ENCODE results near the gene SMCO4.

The SMCO4 gene

GRCh38 chr11:93510196-93510873, 32.9 kb downstream of the SMCO4 start:
- Mint-ChIP-seq H3K36me3 (peaks cover 12% of the 10 kb centered on the region), H3K27me3 (no peaks in the 10 kb centered on the region), H3K4me1 (peaks cover 22% of the 10 kb centered on the region), H3K27ac (no peak overlapping the region), H3K4me3 (no peak overlapping the region), H3K9me3 (peaks cover 3% of the 10 kb centered on the region)
- no peak for ATAC-seq

GRCh38 chr11:93507517-93507916, 35.7 kb downstream of the SMCO4 start:
- Mint-ChIP-seq H3K4me3 (no peak overlapping the region), H3K27ac (no peak overlapping the region), H3K9me3 (peaks cover 7% of the 10 kb centered on the region), H3K27me3 (no peaks in the 10 kb centered on the region), H3K4me1 (peaks cover 9% of the 10 kb centered on the region), H3K36me3 (peaks cover 12% of the 10 kb centered on the region)
- no peak for ATAC-seq

- H3K27me3 Mint-ChIP-seq: no peaks in the 10 kb centered on the region
- ATAC-seq: no peak
- peaks cover 12% of the 10 kb centered on the region for H3K36me3 Mint-ChIP-seq
- no peaks in the 10 kb centered on the region for H3K4me1 Mint-ChIP-seq
- no peak overlapping the region for H3K27ac Mint-ChIP-seq
- peaks cover 7% of the 10 kb centered on the region for H3K9me3 Mint-ChIP-seq
- H3K4me3 Mint-ChIP-seq: no peak overlapping the region
These were observed 37.5 kb downstream of the SMCO4 start for GRCh38 chr11:93505703-93506102.

GRCh38 chr11:93504110-93505095, 38.8 kb downstream of the SMCO4 start:
- H3K27me3 Mint-ChIP-seq: no peaks in the 10 kb centered on the region
- no peak overlapping the region for H3K4me3 Mint-ChIP-seq
- H3K4me1 Mint-ChIP-seq: no peaks in the 10 kb centered on the region
- no peak overlapping the region for H3K27ac Mint-ChIP-seq
- ATAC-seq: no peak
- peaks cover 7% of the 10 kb centered on the region for H3K9me3 Mint-ChIP-seq
- peaks cover 12% of the 10 kb centered on the region for H3K36me3 Mint-ChIP-seq

- peaks cover 3% of the 10 kb centered on the region for H3K9me3 Mint-ChIP-seq
- H3K4me1 Mint-ChIP-seq: no peaks in the 10 kb centered on the region
- no peak overlapping the region for H3K4me3 Mint-ChIP-seq
- peaks cover 5% of the 10 kb centered on the region for H3K36me3 Mint-ChIP-seq
- H3K27ac Mint-ChIP-seq: no peak overlapping the region
- ATAC-seq: no peak
- no peaks in the 10 kb centered on the region for H3K27me3 Mint-ChIP-seq
These were observed 41.3 kb downstream of the SMCO4 start for GRCh38 chr11:93501856-93502255.

GRCh38 chr11:93500759-93501158, 42.4 kb downstream of the SMCO4 start:
- Mint-ChIP-seq H3K36me3 (peaks cover 6% of the 10 kb centered on the region), H3K4me3 (no peak overlapping the region), H3K27ac (no peak overlapping the region), H3K9me3 (peaks cover 3% of the 10 kb centered on the region), H3K4me1 (no peaks in the 10 kb centered on the region), H3K27me3 (no peaks in the 10 kb centered on the region)
- ATAC-seq: no peak

- ATAC-seq: no peak
- H3K27ac Mint-ChIP-seq: no peak overlapping the region
- H3K4me1 Mint-ChIP-seq: no peaks in the 10 kb centered on the region
- H3K36me3 Mint-ChIP-seq: peaks cover 5% of the 10 kb centered on the region
- H3K9me3 Mint-ChIP-seq: peaks cover 3% of the 10 kb centered on the region
- H3K27me3 Mint-ChIP-seq: no peaks in the 10 kb centered on the region
- H3K4me3 Mint-ChIP-seq: no peak overlapping the region
These were observed 44.5 kb downstream of the SMCO4 start for GRCh38 chr11:93498641-93499040.

- no peaks in the 10 kb centered on the region for H3K4me1 Mint-ChIP-seq
- H3K27ac Mint-ChIP-seq: no peak overlapping the region
- H3K36me3 Mint-ChIP-seq: peaks cover 5% of the 10 kb centered on the region
These were observed 45.0 kb downstream of the SMCO4 start for GRCh38 chr11:93498161-93498560.

GRCh38 chr11:93497596-93497995, 45.6 kb downstream of the SMCO4 start:
- H3K9me3 Mint-ChIP-seq: no peaks in the 10 kb centered on the region
- H3K27me3 Mint-ChIP-seq: no peaks in the 10 kb centered on the region
- H3K27ac Mint-ChIP-seq: no peak overlapping the region
- peaks cover 5% of the 10 kb centered on the region for H3K36me3 Mint-ChIP-seq
- H3K4me1 Mint-ChIP-seq: no peaks in the 10 kb centered on the region
- ATAC-seq: no peak
- H3K4me3 Mint-ChIP-seq: no peak overlapping the region

More at GRCh38 chr11:93498161-93498560, 45.0 kb downstream of the SMCO4 start:
- Mint-ChIP-seq H3K4me3 (no peak overlapping the region), H3K27me3 (no peaks in the 10 kb centered on the region), H3K9me3 (no peaks in the 10 kb centered on the region)
- ATAC-seq: no peak

GRCh38 chr11:93494357-93494756, 48.8 kb downstream of the SMCO4 start:
- H3K27me3 Mint-ChIP-seq: no peaks in the 10 kb centered on the region
- no peaks in the 10 kb centered on the region for H3K9me3 Mint-ChIP-seq
- no peak overlapping the region for H3K4me3 Mint-ChIP-seq
- no peak for ATAC-seq
- no peaks in the 10 kb centered on the region for H3K4me1 Mint-ChIP-seq
- H3K36me3 Mint-ChIP-seq: peaks cover 5% of the 10 kb centered on the region
- no peak overlapping the region for H3K27ac Mint-ChIP-seq

GRCh38 chr11:93493252-93493897, 49.8 kb downstream of the SMCO4 start:
- Mint-ChIP-seq H3K27ac (no peak overlapping the region), H3K36me3 (peaks cover 5% of the 10 kb centered on the region), H3K27me3 (no peaks in the 10 kb centered on the region), H3K9me3 (no peaks in the 10 kb centered on the region), H3K4me3 (no peak overlapping the region), H3K4me1 (no peaks in the 10 kb centered on the region)
- ATAC-seq: no peak

- no peak for ATAC-seq
- Mint-ChIP-seq H3K4me3 (no peak overlapping the region), H3K27me3 (no peaks in the 10 kb centered on the region), H3K36me3 (peaks cover 5% of the 10 kb centered on the region), H3K9me3 (no peaks in the 10 kb centered on the region), H3K4me1 (no peaks in the 10 kb centered on the region), H3K27ac (no peak overlapping the region)
These were observed 50.5 kb downstream of the SMCO4 start for GRCh38 chr11:93492464-93493251.

- peaks cover 5% of the 10 kb centered on the region for H3K36me3 Mint-ChIP-seq
- no peak overlapping the region for H3K27ac Mint-ChIP-seq
These were observed 51.2 kb downstream of the SMCO4 start for GRCh38 chr11:93491973-93492372.

GRCh38 chr11:93490996-93491618, 52.1 kb downstream of the SMCO4 start:
- no peaks in the 10 kb centered on the region for H3K4me1 Mint-ChIP-seq
- no peak overlapping the region for H3K27ac Mint-ChIP-seq
- peaks cover 3% of the 10 kb centered on the region for H3K36me3 Mint-ChIP-seq
- no peaks in the 10 kb centered on the region for H3K9me3 Mint-ChIP-seq
- no peak for ATAC-seq
- no peaks in the 10 kb centered on the region for H3K27me3 Mint-ChIP-seq
- no peak overlapping the region for H3K4me3 Mint-ChIP-seq

More at GRCh38 chr11:93491973-93492372, 51.2 kb downstream of the SMCO4 start:
- Mint-ChIP-seq H3K27me3 (no peaks in the 10 kb centered on the region), H3K4me3 (no peak overlapping the region), H3K4me1 (no peaks in the 10 kb centered on the region), H3K9me3 (no peaks in the 10 kb centered on the region)
- ATAC-seq: no peak

Data from stimulated activated memory B cell treated with anti-CD40 and anti-IgM and Interleukin-4, amounts not matched to agents 10 μg/mL and 1 μg/mL and 100 μg/mL, for 72 hours (primary cell).